ENCODE measurements around the gene SERTM1. TPM values are rescaled to one million over a fixed set of nuclear protein-coding genes. Genes with fewer than 3 reads are reported as not detected.

The SERTM1 gene
- total and polyA plus RNA-seq, 11 donors: 0.03 to 6.0 (median 0.74) TPM; not detected in 1

- Histone ChIP-seq H3K27me3 (peaks cover 0 to 4% (median 0%) of the 10 kb centered on the region in 9 donors), H3K4me3 (no peak overlapping the region), H3K27ac (no peak overlapping the region), H3K9me3 (no peaks in the 10 kb centered on the region), H3K36me3 (no peaks in the 10 kb centered on the region), H3K4me1 (peaks cover 0 to 4% (median 0%) of the 10 kb centered on the region in 12 donors)
- DNase-seq (no peak), ATAC-seq (no peak)
- 8 to 22% (median 11%) methylated on average over 1 of the region's 1 CpG for WGBS, 4 donors
- intact Hi-C loops (cut with DNase I): no loop called here
- TF ChIP-seq POLR2A (IDR thresholded peaks at IDR 0.05) (no peak), CTCF (IDR thresholded peaks at IDR 0.05) (no peak)
Observed at GRCh38 chr13:36715841-36716240, 42.0 kb downstream of the SERTM1 start.

GRCh38 chr13:36717017-36717416, 43.2 kb downstream of the SERTM1 start:
- ATAC-seq (no peak), DNase-seq (no peak)
- Histone ChIP-seq H3K9me3 (no peaks in the 10 kb centered on the region), H3K4me3 (no peak overlapping the region), H3K4me1 (peaks cover 0 to 4% (median 0%) of the 10 kb centered on the region in 12 donors), H3K27ac (no peak overlapping the region), H3K36me3 (no peaks in the 10 kb centered on the region), H3K27me3 (peaks cover 0 to 4% (median 0%) of the 10 kb centered on the region in 9 donors)
- intact Hi-C loops (cut with DNase I): no loop called here
- WGBS, 4 donors: 89 to 92% (median 90%) methylated on average over 2 of the region's 2 CpGs
- TF ChIP-seq POLR2A (IDR thresholded peaks at IDR 0.05) (no peak), CTCF (IDR thresholded peaks at IDR 0.05) (no peak)

GRCh38 chr13:36717966-36718545, 44.2 kb downstream of the SERTM1 start:
- H3K27me3 ChIP-seq: peaks cover 0 to 3% (median 0%) of the 10 kb centered on the region in 9 donors
- intact Hi-C loops (cut with DNase I): no loop called here
- ATAC-seq: no peak

GRCh38 chr13:36718686-36719085, 44.9 kb downstream of the SERTM1 start:
- H3K36me3 ChIP-seq: no peaks in the 10 kb centered on the region
- no peak overlapping the region for H3K27ac ChIP-seq
- H3K4me3 ChIP-seq: no peak overlapping the region
- H3K4me1 ChIP-seq: peaks cover 0 to 4% (median 0%) of the 10 kb centered on the region in 12 donors
- no peak for DNase-seq
- no peak for TF ChIP-seq CTCF (IDR thresholded peaks at IDR 0.05)
- no peak for TF ChIP-seq POLR2A (IDR thresholded peaks at IDR 0.05)
- peaks cover 0 to 3% (median 0%) of the 10 kb centered on the region in 9 donors for H3K27me3 ChIP-seq
- ATAC-seq: no peak
- 87 to 92% (median 90%) methylated on average over 4 of the region's 4 CpGs for WGBS, 4 donors
- no peaks in the 10 kb centered on the region for H3K9me3 ChIP-seq
- intact Hi-C loops (cut with DNase I): no loop called here

More at GRCh38 chr13:36717966-36718545, 44.2 kb downstream of the SERTM1 start:
- H3K4me1 ChIP-seq: peaks cover 0 to 4% (median 0%) of the 10 kb centered on the region in 12 donors
- no peak overlapping the region for H3K4me3 ChIP-seq
- H3K36me3 ChIP-seq: no peaks in the 10 kb centered on the region
- H3K27ac ChIP-seq: no peak overlapping the region
- WGBS, 4 donors: 65 to 82% (median 72%) methylated on average over 3 of the region's 3 CpGs
- TF ChIP-seq CTCF (IDR thresholded peaks at IDR 0.05) (no peak), POLR2A (IDR thresholded peaks at IDR 0.05) (no peak)
- H3K9me3 ChIP-seq: no peaks in the 10 kb centered on the region
- no peak for DNase-seq

All from heart left ventricle (tissue), 16 donors.